Medulla oblongata (tissue), 1 donor: ENCODE data around the gene NFXL1.

Experiments
- DNase-seq: peaks from one replicate; pipeline ENCODE4 v3.0.0-alpha.2; 2015; ENCODE audit errors: extremely low spot score

The NFXL1 gene

DNA sequence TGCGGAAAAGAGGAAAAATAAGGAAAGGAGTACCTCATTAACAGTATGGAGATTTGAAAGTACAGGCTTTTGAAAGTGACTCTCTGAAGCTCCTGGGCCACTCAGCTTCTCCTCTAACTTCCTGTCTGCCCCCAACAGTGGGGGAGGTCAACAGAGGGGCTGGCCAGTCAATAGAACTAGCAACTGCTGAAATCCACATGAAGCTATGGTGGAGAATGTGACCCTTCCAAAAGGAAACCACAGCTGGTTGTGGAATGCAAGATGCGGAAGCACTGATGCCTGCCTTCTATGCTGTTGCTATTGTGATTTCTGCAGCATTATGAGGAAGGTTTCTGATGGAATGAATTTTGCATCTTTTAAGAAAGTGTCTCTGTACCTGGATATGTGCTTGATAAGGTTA is 78.9 kb downstream of the NFXL1 start:
- DNase-seq, result no peak

DNA sequence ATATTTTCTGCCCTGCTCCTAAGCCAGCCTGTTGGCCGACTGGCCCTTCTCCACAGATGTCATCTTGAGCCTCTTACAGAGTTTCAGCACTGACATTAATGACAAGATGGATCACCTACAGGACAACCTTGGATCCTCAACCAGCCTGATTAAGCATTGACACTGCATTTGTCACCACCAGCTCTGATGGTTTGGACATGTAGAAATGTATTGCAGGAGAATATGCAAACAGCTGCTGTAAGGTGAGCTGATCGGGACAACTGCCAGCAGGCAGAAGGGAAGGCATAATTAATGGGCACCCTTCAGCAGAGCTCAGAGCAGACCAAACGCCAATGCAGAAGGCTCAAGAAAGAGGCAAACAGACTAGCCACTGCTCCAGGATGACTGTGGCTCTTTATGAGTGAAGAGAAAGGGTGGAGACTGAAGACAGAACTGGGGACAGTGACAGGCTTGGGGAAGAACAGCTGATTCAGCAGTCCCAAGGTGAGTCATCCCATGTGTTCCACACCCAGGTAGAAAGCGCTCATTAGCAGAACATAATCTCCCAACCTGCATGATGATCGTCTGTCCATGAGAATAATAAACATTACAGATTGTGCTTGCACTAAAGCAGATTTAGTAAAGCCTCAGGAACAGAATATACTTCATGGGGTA is 83.2 kb downstream of the NFXL1 start:
- DNase-seq, result no peak

DNA sequence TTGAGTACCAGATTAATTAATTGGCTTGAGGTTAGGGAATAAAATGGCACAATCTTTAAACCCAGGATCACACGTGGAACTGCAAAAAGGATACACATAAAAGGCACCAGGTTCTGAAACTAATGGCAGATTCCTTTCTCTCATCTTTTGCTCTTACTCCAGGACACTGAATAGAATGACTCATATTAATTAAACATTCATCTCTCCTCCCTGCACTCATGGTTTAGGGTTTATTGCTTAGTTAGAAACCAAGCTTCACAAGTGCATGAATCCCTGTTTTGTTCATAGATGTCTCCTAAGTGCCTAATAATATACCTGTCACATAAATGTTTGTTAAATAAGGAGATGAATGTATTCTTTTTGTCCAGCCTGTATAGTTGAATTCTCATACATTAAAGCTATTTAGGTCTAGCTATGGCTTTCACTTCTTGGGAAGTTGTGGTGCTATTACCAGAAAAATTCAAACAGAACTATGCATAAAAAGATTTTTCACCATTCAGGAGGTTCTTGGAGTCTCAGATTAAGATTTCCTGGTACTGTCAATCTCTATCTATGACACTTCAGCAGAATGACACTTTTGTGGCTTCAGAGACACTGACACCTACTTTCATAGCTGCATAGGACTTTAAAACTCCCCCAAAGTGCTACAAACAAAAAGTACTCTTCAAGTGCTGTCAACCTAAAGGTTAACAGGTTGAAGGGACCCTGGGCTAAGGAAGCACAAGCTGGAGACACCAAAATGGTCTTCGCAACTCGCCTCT is 83.9 kb downstream of the NFXL1 start:
- no peak for DNase-seq

DNA sequence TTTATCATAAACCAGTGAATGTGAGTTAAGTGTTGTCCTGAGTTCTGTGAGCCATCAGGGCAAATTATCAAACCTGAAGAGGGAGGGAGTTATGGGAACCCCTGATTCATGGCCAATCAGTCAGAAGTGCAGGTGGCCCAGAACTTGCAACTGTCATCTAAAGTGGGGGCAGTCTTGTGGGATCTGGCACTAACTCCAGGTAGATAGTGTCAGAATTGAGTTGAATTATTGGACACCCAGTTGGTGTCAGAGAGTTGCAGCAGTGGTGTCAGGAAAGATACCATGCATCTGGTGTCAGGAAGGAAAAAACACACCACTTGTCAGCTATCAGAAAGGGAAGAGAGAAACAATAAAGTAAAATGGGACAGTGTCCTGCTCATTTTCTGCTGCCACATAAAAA is 84.9 kb downstream of the NFXL1 start:
- no peak for DNase-seq

DNA sequence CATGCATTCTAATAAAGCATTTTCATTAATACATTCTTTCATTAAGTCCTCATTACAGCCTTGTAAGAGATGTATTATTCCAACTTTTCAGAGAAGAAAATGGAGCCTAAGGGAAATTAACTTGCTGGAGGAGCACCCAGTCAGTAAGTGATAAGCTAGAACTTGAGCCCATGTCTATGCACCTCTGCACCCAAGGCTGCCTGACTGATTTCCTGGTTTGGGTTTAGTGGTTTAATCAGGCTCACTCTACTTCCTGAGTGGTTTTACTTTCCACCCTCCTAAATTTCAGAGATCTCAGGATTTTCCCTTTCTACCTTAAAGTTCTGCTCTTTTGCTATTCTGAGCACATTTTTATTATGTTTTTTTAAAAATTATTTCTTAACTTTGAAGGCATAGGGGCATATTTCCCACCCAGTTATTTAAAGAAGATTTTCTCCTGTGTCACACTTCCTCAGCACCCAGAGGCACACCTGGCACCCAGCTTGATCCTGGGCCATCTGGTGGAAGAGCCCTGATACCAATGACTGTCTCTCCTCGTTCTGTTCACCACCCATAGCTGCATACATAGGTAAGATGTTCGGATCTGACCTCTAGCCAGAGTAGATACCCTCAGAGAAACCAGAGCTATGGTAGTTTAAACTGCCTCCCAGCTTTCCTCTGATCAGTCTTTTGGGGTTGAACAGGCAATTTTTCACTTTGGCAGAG is 86.9 kb downstream of the NFXL1 start:
- no peak for DNase-seq

DNA sequence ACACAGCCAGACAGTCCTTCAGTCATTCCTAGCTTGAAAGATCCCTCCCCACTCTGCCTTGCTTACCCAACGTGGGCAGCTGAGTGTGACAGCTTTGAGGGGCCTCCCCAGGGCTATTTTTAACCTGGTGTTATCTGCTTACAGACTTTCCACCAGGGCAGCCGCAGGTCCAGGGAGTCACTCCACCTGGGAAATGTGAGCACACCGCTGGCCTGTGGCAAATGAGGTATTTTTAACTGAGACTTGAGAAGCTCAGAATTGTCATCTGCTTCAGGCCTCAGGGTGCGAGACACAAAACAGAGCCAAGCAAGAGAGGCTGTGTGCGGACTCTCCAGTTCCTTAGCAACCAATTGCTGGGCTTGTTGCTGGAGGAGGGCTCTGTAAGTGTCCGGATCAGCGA is 89.5 kb downstream of the NFXL1 start:
- no peak for DNase-seq

DNA sequence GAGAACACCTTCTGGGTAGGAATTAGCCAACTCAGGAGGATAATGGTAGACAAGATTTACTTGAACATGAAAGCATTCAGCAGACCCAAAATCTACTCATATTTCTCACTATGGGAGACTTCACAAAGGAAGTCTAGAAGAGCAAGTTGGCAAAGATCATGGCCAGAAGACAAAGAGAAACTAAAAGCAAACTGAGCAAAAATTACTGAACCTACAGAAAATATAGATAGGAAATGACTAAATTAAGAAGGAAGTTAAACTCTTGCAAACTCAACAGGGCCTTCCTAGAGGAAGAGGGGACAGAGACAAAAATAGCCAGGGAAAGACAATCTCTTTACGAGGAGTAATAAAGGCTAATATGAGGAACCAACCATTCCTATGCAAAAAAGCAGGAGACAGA is 95.2 kb downstream of the NFXL1 start:
- DNase-seq, result no peak

DNA sequence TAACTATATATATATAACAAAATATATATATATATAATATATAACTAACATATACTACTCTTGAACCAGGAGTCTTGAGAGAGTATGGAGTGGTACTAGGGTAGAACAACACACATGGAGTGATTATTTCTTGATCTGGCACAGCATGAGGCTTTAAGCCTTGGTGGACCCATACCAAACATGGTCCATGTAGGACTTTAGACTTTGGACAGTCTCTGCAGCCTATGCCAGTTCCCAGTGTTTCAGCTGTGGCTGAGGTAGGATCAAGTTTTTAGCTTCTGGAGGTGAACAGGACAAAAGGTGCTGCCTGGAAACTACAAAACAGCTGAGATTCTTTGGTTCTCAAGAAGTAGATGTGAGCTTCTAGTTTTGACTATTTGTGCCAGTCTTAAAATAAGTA is 97.1 kb downstream of the NFXL1 start:
- no peak for DNase-seq

DNA sequence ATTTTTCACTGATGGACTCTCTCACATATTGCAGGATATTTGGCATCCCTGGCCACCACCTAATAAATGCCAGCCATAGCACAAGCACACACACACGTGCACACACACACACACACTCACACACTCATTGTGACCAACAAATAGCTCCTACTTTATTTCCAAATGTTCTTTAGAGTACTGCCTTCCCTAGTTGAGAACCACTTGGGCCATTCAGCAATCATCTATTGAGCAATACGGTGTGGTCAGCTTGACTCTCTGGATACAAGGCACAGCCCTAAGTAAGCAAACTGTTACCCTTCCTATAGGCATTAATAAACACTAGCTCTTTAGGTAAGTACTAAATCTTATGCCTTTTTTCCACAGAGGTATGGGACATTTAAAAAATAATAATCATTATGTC is 97.6 kb downstream of the NFXL1 start:
- DNase-seq, result no peak

DNA sequence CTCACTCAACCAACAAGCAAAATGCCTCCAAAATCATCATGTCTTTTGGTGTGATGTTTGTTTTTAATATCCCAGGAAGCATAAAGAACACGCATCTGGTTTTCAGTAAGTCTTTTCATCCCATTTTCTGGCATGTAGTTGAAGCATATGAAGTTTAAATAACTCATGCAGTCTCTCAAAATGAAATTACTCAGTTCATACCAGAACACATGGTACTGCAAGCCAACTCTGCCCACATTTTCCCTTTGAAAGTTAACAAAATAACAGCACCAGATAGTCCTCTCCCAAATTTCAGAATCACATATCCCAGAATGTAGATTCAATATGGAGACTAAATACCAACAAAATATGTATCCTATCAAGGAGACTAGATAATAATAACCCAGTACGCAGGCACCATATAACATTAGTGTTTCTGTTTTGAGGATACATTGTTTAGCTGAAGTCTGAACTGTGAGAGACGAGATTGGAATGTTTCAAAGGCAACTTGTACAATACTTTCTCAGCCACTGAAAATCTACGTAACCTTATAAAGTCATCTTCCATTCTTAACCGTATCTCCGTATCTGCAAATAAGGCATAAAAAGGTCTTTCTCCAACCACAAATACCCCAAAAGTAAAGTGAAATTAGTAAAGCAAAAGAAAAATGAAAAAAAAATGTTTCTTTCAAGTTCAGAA is 99.6 kb downstream of the NFXL1 start:
- no peak for DNase-seq

DNA sequence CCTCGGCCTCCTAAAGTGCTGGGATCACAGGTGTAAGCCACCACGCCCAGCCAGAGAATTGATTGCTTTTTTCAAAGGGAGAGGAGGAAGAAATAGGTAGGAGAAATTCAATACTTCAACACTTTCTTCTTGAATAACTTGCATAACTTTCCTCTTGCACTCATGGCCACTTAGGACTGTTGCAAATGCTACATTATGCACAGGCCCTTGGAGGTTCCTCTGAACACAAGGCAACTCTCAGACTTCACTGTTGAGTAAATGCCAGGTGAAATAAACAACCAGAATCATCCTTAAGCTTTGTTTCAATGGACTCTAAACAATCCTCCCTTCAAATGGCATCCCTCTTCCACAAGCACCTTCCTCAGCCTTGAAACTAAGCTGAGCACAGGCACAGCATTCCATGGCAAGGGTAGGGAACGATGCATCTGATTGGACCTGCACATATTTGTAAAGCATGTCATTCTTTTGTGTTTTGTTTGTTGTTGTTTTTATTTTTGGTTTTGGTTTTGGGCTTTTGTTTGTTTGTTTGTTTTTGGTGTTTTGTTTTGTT is 104.7 kb downstream of the NFXL1 start:
- no peak for DNase-seq

DNA sequence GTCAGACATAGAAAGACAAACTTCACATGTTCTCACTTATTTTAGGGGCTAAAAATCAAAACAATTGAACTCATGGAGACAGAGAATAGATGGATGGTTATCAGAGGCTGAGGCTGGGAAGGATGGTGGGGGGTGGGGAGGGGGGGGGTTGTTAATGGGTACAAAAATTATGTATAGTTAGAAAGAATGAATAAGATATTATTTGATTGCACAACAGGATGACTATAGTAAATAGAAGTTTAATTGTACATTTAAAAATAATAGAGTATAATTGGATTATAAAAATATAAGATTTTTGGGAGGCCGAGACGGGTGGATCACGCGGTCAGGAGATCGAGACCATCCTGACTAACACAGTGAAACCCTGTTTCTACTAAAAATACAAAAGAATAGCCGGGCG is 109.8 kb downstream of the NFXL1 start:
- DNase-seq, result no peak

DNA sequence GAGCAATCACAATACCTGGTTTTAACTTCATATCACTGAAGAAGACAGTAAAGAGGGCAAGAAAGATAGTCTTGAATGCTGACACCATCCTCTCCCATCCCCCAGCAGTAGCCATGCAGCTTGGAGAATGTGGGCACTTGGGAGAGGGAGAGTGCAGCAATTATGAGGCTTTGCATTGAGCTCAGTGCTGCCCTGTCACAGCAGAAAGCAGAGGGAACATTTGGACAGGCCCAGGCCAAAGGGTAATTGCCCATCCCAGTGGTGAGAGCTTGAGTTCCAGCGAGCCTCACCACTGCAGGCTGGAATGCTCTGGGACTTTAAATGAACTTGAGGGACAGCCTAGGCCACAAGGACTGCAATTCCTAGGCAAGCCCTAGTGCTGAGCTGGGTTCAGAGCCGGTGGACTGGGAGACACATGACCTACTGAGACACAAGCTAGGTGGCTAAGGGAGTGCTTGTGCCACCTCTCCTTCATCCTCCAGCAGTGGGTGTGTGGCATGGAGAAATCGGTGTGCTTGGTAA is 112.8 kb downstream of the NFXL1 start:
- no peak for DNase-seq

DNA sequence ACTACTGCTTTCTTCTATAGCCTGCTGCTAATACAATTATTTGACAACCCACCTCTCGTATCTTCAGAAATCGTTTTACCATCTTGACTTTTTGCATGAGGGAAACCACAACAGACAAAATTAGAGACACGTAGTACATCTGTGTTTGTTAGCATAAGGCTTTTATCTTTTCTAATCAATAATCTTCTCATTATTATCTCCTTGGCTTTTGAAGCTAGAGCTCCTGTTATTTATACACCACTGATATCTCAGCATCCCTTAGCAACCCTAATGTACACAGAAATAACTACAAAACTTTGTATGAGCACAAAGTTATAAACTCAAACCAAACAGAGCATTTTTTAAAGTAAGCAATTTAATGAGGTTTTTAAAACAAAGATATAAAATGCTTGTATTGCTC is 116.2 kb downstream of the NFXL1 start:
- no peak for DNase-seq
